ENCODE results near the gene TIAM1.

- TF ChIP-seq POLR2A (IDR thresholded peaks at IDR 0.05) (no peak), CTCF (IDR thresholded peaks at IDR 0.05) (no peak)
Measured at GRCh38 chr21:31119199-31119598, 224.9 kb downstream of the TIAM1 start.
